Measurements from ENCODE around the gene SOD2.
"Not testable (repeated sequence)": the region's sequence is repeated elsewhere in the genome, so short reads cannot be mapped to it uniquely, and the experiment has no call there.

The SOD2 gene

DNA sequence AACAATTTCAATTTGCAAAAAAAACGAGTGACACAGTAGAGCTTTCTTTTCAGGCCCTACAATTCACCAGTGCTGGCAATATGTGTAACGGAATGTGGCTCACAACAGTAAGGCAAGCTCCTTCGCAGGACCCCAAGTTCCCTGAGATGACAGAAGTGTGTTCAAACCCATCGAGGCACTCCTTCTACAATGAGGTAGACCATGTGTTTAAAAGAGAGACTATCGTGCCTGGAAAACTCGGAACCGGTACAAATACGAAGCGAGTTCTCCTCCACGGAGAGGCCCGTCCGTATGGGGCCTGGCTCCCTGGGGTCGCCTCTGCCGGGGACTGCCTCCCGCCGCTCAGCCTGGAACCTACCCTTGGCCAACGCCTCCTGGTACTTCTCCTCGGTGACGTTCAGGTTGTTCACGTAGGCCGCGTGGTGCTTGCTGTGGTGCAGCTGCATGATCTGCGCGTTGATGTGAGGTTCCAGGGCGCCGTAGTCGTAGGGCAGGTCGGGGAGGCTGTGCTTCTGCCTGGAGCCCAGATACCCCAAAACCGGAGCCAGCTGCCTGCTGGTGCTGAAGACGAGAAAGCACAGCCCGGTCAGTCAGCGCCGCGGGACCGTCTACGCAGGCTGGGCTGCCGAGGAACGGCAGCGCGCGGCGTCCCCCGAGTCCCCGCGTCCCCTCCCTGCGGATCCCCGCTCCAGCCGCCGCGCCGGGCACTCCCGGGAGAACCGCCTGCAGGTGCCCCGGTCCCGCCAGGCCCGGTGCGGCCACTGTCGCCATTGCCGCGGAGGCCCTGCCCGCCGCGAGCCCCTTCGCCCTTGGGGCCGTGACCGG, 526 bp downstream of the SOD2 start:
- TF ChIP-seq POLR2AphosphoS5 (IDR thresholded peaks at IDR 0.05; ENCODE audit: low read depth) (no peak), SPI1 (IDR thresholded peaks at IDR 0.05; ENCODE audit: borderline replicate concordance, low read depth) (no peak), GABPA (IDR thresholded peaks at IDR 0.05; ENCODE audit: low read depth) (no peak)
- TF ChIP-seq, protein P1, sequence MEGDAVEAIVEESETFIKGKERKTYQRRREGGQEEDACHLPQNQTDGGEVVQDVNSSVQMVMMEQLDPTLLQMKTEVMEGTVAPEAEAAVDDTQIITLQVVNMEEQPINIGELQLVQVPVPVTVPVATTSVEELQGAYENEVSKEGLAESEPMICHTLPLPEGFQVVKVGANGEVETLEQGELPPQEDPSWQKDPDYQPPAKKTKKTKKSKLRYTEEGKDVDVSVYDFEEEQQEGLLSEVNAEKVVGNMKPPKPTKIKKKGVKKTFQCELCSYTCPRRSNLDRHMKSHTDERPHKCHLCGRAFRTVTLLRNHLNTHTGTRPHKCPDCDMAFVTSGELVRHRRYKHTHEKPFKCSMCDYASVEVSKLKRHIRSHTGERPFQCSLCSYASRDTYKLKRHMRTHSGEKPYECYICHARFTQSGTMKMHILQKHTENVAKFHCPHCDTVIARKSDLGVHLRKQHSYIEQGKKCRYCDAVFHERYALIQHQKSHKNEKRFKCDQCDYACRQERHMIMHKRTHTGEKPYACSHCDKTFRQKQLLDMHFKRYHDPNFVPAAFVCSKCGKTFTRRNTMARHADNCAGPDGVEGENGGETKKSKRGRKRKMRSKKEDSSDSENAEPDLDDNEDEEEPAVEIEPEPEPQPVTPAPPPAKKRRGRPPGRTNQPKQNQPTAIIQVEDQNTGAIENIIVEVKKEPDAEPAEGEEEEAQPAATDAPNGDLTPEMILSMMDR (IDR thresholded peaks at IDR 0.05; ENCODE audit: insufficient read depth, low read length), result no peak
- TF ChIP-seq, protein P2, sequence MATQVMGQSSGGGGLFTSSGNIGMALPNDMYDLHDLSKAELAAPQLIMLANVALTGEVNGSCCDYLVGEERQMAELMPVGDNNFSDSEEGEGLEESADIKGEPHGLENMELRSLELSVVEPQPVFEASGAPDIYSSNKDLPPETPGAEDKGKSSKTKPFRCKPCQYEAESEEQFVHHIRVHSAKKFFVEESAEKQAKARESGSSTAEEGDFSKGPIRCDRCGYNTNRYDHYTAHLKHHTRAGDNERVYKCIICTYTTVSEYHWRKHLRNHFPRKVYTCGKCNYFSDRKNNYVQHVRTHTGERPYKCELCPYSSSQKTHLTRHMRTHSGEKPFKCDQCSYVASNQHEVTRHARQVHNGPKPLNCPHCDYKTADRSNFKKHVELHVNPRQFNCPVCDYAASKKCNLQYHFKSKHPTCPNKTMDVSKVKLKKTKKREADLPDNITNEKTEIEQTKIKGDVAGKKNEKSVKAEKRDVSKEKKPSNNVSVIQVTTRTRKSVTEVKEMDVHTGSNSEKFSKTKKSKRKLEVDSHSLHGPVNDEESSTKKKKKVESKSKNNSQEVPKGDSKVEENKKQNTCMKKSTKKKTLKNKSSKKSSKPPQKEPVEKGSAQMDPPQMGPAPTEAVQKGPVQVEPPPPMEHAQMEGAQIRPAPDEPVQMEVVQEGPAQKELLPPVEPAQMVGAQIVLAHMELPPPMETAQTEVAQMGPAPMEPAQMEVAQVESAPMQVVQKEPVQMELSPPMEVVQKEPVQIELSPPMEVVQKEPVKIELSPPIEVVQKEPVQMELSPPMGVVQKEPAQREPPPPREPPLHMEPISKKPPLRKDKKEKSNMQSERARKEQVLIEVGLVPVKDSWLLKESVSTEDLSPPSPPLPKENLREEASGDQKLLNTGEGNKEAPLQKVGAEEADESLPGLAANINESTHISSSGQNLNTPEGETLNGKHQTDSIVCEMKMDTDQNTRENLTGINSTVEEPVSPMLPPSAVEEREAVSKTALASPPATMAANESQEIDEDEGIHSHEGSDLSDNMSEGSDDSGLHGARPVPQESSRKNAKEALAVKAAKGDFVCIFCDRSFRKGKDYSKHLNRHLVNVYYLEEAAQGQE (IDR thresholded peaks at IDR 0.05; ENCODE audit: insufficient replicate concordance, low read depth), result no peak
- peak overlapping the region; percentile 96 for H3K27ac ChIP-seq (replicated peaks)
- peak overlapping the region; percentile 80 for H3K4me3 ChIP-seq (replicated peaks; ENCODE audit: insufficient read depth, low read length)
- H3K27me3 ChIP-seq (ENCODE audit: insufficient read depth, poor library complexity, severe bottlenecking), result no peaks in the 10 kb centered on the region
- peak in 1 of 2 experiments; percentile 75 for DNase-seq (ENCODE audit: low read depth in 1 of 2, low spot score in 1 of 2)

DNA sequence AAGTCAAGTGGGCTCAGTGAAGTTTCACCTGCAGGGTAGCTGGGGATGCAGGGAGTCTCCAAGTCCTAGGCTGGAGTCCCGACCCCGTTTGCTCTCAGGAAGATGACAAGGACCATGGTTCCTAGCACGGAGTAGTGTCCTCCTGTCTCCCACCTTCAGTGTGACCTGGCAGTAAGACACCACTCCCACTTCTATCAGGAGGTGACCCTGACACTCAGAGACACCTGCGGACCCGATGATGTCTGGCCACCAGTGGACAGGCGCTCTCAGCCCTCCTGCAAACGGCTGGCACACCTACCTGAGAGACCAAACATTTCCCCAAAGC, 1.1 kb downstream of the SOD2 start:
- H3K4me3 ChIP-seq (replicated peaks; ENCODE audit: insufficient read depth, low read length), result peak overlapping the region; percentile 80
- TF ChIP-seq, protein P1 (IDR thresholded peaks at IDR 0.05; ENCODE audit: insufficient read depth, low read length), result no peak
- TF ChIP-seq GABPA (IDR thresholded peaks at IDR 0.05; ENCODE audit: low read depth) (no peak), POLR2AphosphoS5 (IDR thresholded peaks at IDR 0.05; ENCODE audit: low read depth) (no peak), SPI1 (IDR thresholded peaks at IDR 0.05; ENCODE audit: borderline replicate concordance, low read depth) (no peak)
- TF ChIP-seq, protein P2 (IDR thresholded peaks at IDR 0.05; ENCODE audit: insufficient replicate concordance, low read depth), result no peak
- DNase-seq (ENCODE audit: low read depth in 1 of 2, low spot score in 1 of 2), result no peak
- H3K27ac ChIP-seq (replicated peaks), result no peak overlapping the region; the same call in 1 of the 2 replicates
- H3K27me3 ChIP-seq (ENCODE audit: insufficient read depth, poor library complexity, severe bottlenecking), result no peaks in the 10 kb centered on the region

DNA sequence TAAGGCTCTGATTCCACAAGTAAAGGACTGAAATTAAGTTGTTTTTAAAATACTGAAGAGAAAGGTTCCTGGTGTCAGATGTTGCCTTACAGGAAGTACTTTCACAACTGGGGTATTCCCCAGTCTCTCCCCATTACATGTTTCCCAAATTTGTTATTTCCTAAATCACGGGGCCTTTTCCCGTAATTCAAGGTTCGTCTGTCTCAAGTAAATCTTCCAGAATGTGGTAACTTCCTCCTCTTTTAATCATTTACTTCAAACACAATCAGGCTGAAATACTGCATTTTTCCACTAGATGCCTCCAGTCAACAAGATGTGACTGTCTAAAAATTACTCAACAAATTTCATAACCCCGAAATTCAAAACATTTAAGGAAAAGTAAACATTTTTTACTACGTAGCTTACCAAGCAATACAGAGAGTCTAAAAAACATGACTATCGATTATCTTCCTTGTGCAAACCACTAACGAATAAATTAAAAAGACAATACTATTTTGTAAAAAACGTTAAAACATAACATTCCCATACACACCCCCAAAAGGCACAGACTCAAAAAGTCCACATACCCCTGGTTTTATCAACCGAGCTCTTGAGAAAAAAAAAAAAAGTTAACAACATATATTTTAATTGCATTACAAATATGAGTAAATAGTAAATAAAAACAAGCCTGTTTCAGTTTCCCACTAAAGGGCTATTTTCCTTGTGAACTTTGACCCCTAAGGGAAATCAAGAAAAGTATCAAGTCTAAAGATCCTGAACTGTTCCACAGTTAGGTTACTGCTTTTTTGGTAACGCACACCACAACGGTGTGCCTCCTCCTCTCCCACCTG, 1.7 kb downstream of the SOD2 start:
- H3K27ac ChIP-seq (replicated peaks), result peak overlapping the region; percentile 0; the same call in 1 of the 2 replicates
- H3K27me3 ChIP-seq (ENCODE audit: insufficient read depth, poor library complexity, severe bottlenecking), result no peaks in the 10 kb centered on the region
- TF ChIP-seq GABPA (IDR thresholded peaks at IDR 0.05; ENCODE audit: low read depth), result no peak
- TF ChIP-seq, protein P2 (IDR thresholded peaks at IDR 0.05; ENCODE audit: insufficient replicate concordance, low read depth), result no peak
- no peak; the same call in 1 of the 2 replicates for TF ChIP-seq SPI1 (IDR thresholded peaks at IDR 0.05; ENCODE audit: borderline replicate concordance, low read depth)
- TF ChIP-seq, protein P1 (IDR thresholded peaks at IDR 0.05; ENCODE audit: insufficient read depth, low read length), result peak; percentile 52
- no peak for TF ChIP-seq POLR2AphosphoS5 (IDR thresholded peaks at IDR 0.05; ENCODE audit: low read depth)
- DNase-seq (ENCODE audit: low read depth in 1 of 2, low spot score in 1 of 2), result peak; percentile 71 to 82
- peak overlapping the region; percentile 80 for H3K4me3 ChIP-seq (replicated peaks; ENCODE audit: insufficient read depth, low read length)

DNA sequence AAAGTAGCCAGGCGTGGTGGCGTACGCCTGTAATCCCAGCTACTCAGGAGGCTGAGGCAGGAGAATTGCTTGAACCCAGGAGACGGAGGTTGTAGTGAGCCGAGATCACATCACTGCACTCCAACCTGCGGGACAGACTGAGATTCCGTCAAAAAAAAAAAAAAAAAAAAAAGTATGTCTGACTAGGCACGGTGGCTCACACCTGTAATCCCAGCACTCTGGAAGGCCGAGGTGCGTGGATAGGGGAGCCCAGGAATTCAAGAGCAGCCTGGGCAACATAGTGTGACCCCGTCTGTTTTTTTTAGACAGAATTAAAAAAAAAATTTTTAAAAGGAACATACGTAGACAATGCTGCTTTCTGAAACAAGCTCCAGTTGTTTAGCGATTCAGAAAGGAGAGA, 2.9 kb downstream of the SOD2 start:
- H3K27ac ChIP-seq (replicated peaks); H3K4me3 ChIP-seq (replicated peaks; ENCODE audit: insufficient read depth, low read length); DNase-seq (ENCODE audit: low read depth in 1 of 2, low spot score in 1 of 2); H3K27me3 ChIP-seq (ENCODE audit: insufficient read depth, poor library complexity, severe bottlenecking): not testable (repeated sequence)
